ENCODE measurements around the gene DBR1.

DNA sequence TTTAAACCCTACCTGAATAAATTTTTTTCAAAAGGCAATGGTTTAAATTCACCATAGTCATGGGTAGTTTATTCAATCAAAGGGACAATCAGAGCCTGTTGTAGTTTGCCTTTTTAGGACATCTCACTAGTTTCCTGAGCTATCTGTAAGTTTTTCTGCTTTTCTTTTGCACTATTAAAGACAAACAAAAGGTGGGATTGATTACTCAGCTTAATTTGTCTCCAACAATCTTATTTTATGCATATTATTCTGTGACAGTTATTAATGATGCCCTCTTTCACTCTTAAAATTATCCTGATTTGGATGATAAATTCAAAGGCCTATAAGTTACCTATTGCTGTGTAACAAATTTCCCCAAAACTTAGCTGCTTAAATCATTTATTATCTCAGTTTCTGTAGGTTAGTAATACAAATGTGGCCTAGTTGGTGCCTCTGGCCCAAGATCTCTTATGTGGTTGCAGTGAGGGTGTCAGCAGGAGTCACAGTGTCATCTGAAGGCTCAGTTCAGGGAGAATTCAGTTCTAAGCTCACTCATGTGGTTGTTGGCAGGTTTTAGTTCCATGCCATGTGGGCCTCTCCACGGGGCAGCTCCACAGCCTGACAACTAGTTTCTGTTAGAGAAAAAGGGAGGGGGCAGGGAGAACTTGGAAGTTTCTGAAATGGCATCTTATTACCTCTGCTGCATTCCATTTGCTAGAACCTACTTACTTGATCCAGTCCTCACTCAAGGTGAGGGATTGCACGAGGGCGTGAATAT is 28.4 kb upstream of the DBR1 start:
- no peak for TF ChIP-seq EZH2 (IDR thresholded peaks at IDR 0.05; ENCODE audit: insufficient read depth, poor library complexity, severe bottlenecking)
- no peak for TF ChIP-seq EZH2phosphoT487 (IDR thresholded peaks at IDR 0.05; ENCODE audit: insufficient read depth, low read depth)
